Panc1 (cell line): ENCODE results near the gene UBAC1. TPM values are rescaled to one million over a fixed set of nuclear protein-coding genes. Genes with fewer than 3 reads are reported as not detected.
A peak's percentile ranks its signal among the peaks of the same experiment; 100 is the strongest.

ENCODE experiments used
- ATAC-seq: fragments of 200-7000 bp; cut with Tn5 transposase; 2 replicates; pipeline ENCODE4 v1.9.1; 2020; ENCODE audit warnings: mild to moderate bottlenecking, moderate library complexity
- BruUV-seq: library from RNA; stranded (reverse); fragments of 400-500 nt; replicated peaks from 2 replicates; lab custom pipeline; 2021; lab: Mats Ljungman, UMichigan
- CTCF ChIA-PET: fragments of 300-600 bp; sonication (Branson Sonifier 250); formaldehyde crosslinking; loops from one replicate; lab custom pipeline; 2022; ENCODE audit warnings: antibody characterized with exemption; lab: Charles Lee
- POLR2A ChIA-PET: fragments of 300-600 bp; sonication (Branson Sonifier 250); formaldehyde crosslinking; loops from one replicate; lab custom pipeline; 2022; ENCODE audit warnings: antibody characterized with exemption; lab: Charles Lee
- DNase-seq: peaks from one replicate; pipeline ENCODE4 v3.0.0-alpha.2; 2010; ENCODE audit warnings: low read depth, low spot score
- H3K27ac ChIP-seq: 2 replicates; pipeline ENCODE4 v1.5.1; 2011; ENCODE audit warnings: mild to moderate bottlenecking, low read length, inconsistent platforms
- H3K27me3 ChIP-seq: fragments of 200-500 bp; sonication (Bioruptor generic); 2 replicates; pipeline ENCODE4 v1.6.0; 2014; ENCODE audit warnings: low read length, inconsistent platforms; ENCODE audit not compliant: control insufficient read depth, insufficient read depth
- H3K36me3 ChIP-seq: fragments of 200-500 bp; sonication (Bioruptor generic); 2 replicates; pipeline ENCODE4 v1.5.1; 2014; ENCODE audit warnings: inconsistent platforms, mild to moderate bottlenecking, low read length, moderate library complexity; ENCODE audit not compliant: control insufficient read depth, insufficient read depth
- H3K4me1 ChIP-seq: 2 replicates; pipeline ENCODE4 v1.5.1; 2011; ENCODE audit warnings: inconsistent platforms, mild to moderate bottlenecking, low read length, moderate library complexity; ENCODE audit not compliant: control insufficient read depth, insufficient read depth
- H3K4me3 ChIP-seq, 2 experiments: 2 replicates each; pipeline ENCODE4 v1.5.1; 2011 to 2012; ENCODE audit warnings: low read depth in 2 of 2, low read length in 2 of 2, mild to moderate bottlenecking in 2 of 2, inconsistent platforms in 1 of 2, moderate library complexity in 1 of 2
- H3K9me3 ChIP-seq: fragments of 200-500 bp; sonication (Bioruptor generic); 2 replicates; pipeline ENCODE4 v1.5.1; 2014; ENCODE audit warnings: low read depth, mild to moderate bottlenecking, inconsistent platforms, low read length, moderate library complexity; ENCODE audit not compliant: control insufficient read depth, insufficient read depth
- POLR2AphosphoS5 ChIP-seq: IDR thresholded peaks from 2 replicates; pipeline ENCODE4 v1.6.1; 2012; ENCODE audit warnings: mild to moderate bottlenecking, low read depth, low read length, moderate library complexity
- SIN3A ChIP-seq: IDR thresholded peaks from 2 replicates; pipeline ENCODE4 v1.6.1; 2012; ENCODE audit warnings: low read depth, mild to moderate bottlenecking, low read length, moderate library complexity, borderline replicate concordance; ENCODE audit not compliant: insufficient read depth
- TCF7L2 ChIP-seq: IDR thresholded peaks from 2 replicates; pipeline ENCODE4 v1.6.1; 2011; ENCODE audit warnings: mild to moderate bottlenecking, low read depth, low read length, inconsistent platforms
- in situ Hi-C: cut with HindIII; loops from 2 replicates; pipeline ENCODE4 v1.10.0; 2016; ENCODE audit warnings: low sequenced_read_pairs, low pct_unique_long_range_greater_than_20kb
- intact Hi-C: fragments of 100-400 bp; cut with micrococcal nuclease; formaldehyde crosslinking; loops from one replicate; pipeline ENCODE4 v1.10.0; 2022; ENCODE audit not compliant: unreplicated experiment
- total RNA-seq: library from RNA; stranded (reverse); gene quantifications from one replicate; pipeline ENCODE4 v1.2.1, GENCODE V29; 2021; ENCODE audit not compliant: unreplicated experiment
- TF ChIP-seq, protein P1 (sequence below), 2 experiments: IDR thresholded peaks; 2 replicates each; pipeline ENCODE4 v1.6.1; 2011 to 2012; ENCODE audit warnings: low read depth in 2 of 2, control low read depth in 1 of 2, low read length in 1 of 2, mild to moderate bottlenecking in 1 of 2, moderate library complexity in 1 of 2; ENCODE audit not compliant: insufficient read depth in 1 of 2
- TF ChIP-seq, protein P2 (sequence below): fragments of 450-650 bp; IDR thresholded peaks from 2 replicates; pipeline ENCODE4 v1.5.1; 2017; ENCODE audit warnings: mild to moderate bottlenecking

The UBAC1 gene
- total RNA-seq, 1 experiment from 2014 or later = 38.0 TPM

DNA sequence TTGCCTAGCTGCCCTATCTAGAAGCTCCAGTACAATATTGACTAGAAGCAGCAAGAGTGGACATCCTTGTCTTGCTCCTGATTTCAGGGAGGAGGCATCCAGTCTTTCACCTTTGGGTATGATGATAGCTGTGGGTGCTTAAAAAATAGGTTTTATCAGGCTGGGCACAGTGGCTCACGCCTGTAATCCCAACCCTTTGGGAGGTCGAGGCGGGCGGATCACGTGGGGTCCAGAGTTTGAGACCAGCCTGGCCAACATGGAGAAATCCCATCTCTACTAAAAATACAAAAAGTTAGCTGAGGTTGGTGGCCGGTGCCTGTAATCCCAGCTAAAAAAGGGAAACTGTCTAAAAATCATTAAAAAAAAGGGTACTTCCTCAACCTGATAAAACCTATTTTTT lies 51.8 kb downstream of the UBAC1 start:
- peaks cover 12% of the 10 kb centered on the region for H3K4me1 ChIP-seq
- DNase-seq (no peak), ATAC-seq (no peak)
- TF ChIP-seq TCF7L2 (no peak), POLR2AphosphoS5 (no peak), SIN3A (no peak)
- TF ChIP-seq, protein P1, sequence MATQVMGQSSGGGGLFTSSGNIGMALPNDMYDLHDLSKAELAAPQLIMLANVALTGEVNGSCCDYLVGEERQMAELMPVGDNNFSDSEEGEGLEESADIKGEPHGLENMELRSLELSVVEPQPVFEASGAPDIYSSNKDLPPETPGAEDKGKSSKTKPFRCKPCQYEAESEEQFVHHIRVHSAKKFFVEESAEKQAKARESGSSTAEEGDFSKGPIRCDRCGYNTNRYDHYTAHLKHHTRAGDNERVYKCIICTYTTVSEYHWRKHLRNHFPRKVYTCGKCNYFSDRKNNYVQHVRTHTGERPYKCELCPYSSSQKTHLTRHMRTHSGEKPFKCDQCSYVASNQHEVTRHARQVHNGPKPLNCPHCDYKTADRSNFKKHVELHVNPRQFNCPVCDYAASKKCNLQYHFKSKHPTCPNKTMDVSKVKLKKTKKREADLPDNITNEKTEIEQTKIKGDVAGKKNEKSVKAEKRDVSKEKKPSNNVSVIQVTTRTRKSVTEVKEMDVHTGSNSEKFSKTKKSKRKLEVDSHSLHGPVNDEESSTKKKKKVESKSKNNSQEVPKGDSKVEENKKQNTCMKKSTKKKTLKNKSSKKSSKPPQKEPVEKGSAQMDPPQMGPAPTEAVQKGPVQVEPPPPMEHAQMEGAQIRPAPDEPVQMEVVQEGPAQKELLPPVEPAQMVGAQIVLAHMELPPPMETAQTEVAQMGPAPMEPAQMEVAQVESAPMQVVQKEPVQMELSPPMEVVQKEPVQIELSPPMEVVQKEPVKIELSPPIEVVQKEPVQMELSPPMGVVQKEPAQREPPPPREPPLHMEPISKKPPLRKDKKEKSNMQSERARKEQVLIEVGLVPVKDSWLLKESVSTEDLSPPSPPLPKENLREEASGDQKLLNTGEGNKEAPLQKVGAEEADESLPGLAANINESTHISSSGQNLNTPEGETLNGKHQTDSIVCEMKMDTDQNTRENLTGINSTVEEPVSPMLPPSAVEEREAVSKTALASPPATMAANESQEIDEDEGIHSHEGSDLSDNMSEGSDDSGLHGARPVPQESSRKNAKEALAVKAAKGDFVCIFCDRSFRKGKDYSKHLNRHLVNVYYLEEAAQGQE (IDR thresholded peaks at IDR 0.05; ENCODE audit: insufficient read depth in 1 of 2, low read depth in 2 of 2, low read length in 1 of 2) = no peak
- TF ChIP-seq, protein P2, sequence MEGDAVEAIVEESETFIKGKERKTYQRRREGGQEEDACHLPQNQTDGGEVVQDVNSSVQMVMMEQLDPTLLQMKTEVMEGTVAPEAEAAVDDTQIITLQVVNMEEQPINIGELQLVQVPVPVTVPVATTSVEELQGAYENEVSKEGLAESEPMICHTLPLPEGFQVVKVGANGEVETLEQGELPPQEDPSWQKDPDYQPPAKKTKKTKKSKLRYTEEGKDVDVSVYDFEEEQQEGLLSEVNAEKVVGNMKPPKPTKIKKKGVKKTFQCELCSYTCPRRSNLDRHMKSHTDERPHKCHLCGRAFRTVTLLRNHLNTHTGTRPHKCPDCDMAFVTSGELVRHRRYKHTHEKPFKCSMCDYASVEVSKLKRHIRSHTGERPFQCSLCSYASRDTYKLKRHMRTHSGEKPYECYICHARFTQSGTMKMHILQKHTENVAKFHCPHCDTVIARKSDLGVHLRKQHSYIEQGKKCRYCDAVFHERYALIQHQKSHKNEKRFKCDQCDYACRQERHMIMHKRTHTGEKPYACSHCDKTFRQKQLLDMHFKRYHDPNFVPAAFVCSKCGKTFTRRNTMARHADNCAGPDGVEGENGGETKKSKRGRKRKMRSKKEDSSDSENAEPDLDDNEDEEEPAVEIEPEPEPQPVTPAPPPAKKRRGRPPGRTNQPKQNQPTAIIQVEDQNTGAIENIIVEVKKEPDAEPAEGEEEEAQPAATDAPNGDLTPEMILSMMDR = no peak
- H3K36me3 ChIP-seq = no peaks in the 10 kb centered on the region
- no peak overlapping the region for H3K27ac ChIP-seq
- in situ Hi-C loops = no loop called here
- no peaks in the 10 kb centered on the region for H3K27me3 ChIP-seq
- BruUV-seq = no TSS peak
- H3K9me3 ChIP-seq = peaks cover 13% of the 10 kb centered on the region; the same call in 1 of the 2 replicates
- intact Hi-C loops = no loop called here
- CTCF ChIA-PET = no interaction called here
- POLR2A ChIA-PET = no interaction called here
- no peak overlapping the region for H3K4me3 ChIP-seq

DNA sequence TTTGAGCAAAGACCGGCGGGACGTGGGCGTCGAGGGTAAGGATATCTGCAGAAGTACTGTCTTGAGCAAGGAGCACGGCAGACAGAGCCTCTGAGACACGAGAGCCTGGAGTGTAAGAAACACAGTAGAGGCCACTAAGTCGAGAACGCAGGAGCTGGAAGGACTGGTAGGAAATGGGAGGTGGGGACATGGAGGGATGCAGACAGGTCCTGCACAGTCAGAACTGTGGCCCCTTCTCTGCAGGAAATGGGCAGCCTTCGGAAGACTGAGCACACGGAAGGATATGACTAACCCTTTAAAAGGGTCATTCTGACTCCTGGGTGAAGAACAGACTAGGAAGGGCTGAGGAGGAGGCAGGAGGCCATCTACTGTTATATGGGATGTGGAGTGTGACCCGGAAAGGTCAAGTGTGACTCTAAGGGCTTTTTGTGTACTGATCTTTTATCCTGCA lies 52.4 kb downstream of the UBAC1 start:
- no peak for ATAC-seq
- TSS peak; percentile 78 for BruUV-seq
- POLR2A ChIA-PET = no interaction called here

More for the DNA sequence above, 52.4 kb downstream of the UBAC1 start:
- CTCF ChIA-PET = no interaction called here
- Histone ChIP-seq H3K9me3 (peaks cover 11% of the 10 kb centered on the region; the same call in 1 of the 2 replicates), H3K4me3 (peak overlapping the region; percentile 59 to 64), H3K36me3 (no peaks in the 10 kb centered on the region), H3K27ac (peak overlapping the region; percentile 70), H3K27me3 (no peaks in the 10 kb centered on the region), H3K4me1 (peaks cover 12% of the 10 kb centered on the region)
- in situ Hi-C loops = no loop called here
- intact Hi-C loops = no loop called here
- no peak for DNase-seq
- TF ChIP-seq, protein P1 (IDR thresholded peaks at IDR 0.05; ENCODE audit: insufficient read depth in 1 of 2, low read depth in 2 of 2, low read length in 1 of 2) = no peak
- TF ChIP-seq POLR2AphosphoS5 (no peak), SIN3A (no peak), TCF7L2 (no peak)
- TF ChIP-seq, protein P2 = no peak
